Forelimb muscle (tissue), 1 donor: ENCODE data around the gene MAPK11. TPM values are rescaled to one million over a fixed set of nuclear protein-coding genes. Genes with fewer than 3 reads are reported as not detected.
A peak's percentile ranks its signal among the peaks of the same experiment; 100 is the strongest.

Experiments used
- DNase-seq: peaks from one replicate; pipeline ENCODE4 v3.0.0-alpha.2; 2013; ENCODE audit warnings: low read depth
- polyA plus RNA-seq: library from polyadenylated mRNA; unstranded; fragments of 120-200 nt; gene quantifications from one replicate; pipeline ENCODE4 v1.2.1, GENCODE V29; 2013; ENCODE audit not compliant: insufficient read length

MAPK11 gene
- polyA plus RNA-seq, 1 donor = 5.6 TPM

DNA sequence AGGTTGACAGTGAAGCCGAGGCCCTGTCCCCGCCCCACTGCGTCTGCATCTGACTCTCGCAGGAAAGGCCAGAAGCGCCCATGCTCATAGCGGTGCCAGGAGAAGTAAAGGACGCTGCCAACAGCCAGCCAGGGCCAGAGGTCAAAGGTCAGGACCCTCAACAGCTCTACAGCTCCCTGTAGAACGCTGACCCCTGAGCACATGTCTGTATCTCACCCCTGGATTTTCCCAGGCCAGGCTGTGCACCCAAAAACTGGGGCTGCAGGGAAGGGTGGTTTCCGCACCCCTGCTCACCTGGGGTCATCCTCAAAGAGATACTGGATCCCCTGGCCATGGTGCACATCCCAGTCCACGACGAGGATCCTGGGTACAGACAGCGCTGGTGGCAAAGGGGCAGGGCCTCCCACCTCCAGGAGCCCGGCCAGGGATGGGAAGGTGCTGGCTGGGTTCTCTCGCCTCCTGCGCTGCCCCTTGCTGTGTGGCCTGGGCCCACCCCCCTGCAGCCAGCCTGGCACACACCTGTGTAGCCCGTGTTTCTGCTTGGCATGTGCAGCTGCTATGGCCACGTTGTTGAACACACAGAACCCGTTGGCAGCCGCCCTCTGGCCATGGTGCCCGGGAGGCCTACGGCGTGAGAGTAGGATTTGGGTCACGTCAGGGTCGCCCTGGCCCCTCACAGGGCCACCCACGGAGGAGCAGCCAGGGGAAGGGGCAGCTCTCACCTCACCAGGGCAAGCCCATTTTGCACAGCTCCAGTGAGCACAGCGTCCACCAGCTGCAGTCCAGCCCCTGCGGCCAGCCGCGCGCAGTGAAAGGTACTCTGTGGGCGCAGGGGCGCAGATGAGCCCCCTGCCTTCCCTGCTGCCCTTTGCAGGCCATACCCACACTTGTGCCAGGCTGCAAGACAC lies 20.6 kb downstream of the MAPK11 start:
- DNase-seq = no peak

DNA sequence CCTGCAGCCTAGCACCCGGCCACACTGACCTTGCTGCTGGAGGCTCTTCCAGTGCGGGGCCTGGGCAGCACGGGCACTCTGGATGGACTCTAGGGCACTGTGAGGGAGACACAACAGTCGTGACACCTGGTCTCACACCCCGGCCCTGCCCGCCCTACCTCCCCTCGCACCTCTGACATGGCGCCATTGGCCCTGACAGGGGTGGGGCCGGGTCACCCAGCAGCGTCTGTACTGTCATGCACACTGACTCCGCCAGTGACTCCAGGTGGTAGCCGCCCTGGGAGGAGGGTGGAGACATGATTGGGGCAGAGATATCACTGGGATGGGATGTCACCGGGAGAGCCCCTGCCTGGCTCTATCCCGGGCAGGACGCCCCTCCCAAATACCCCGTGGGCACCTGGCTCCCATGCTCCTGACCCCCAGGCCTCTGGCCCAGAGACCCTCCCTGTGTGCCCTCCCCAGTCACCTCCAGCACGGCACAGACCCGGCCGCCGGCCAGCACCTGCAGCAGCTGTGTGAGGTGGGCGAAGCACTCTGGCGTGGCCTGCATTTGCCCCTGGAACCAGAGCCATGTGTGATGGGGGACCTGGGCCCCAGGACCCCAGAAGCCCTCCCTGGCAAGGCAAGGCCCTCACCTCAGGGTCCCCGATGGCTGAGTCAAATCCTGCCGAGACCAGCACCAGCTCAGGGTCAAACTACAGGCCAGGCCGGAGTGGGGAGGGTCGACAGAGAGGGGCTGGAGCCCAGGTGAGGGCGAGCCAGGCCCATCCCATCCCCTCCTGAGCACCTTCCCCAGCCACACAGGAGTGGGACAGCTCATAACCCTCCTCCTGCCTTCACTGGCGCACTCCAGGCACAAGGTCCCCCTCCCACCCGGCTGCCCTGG lies 21.7 kb downstream of the MAPK11 start:
- DNase-seq = no peak

- DNase-seq = no peak
These were observed 22.4 kb downstream of the MAPK11 start for GRCh38 chr22:50247748-50248147.

DNA sequence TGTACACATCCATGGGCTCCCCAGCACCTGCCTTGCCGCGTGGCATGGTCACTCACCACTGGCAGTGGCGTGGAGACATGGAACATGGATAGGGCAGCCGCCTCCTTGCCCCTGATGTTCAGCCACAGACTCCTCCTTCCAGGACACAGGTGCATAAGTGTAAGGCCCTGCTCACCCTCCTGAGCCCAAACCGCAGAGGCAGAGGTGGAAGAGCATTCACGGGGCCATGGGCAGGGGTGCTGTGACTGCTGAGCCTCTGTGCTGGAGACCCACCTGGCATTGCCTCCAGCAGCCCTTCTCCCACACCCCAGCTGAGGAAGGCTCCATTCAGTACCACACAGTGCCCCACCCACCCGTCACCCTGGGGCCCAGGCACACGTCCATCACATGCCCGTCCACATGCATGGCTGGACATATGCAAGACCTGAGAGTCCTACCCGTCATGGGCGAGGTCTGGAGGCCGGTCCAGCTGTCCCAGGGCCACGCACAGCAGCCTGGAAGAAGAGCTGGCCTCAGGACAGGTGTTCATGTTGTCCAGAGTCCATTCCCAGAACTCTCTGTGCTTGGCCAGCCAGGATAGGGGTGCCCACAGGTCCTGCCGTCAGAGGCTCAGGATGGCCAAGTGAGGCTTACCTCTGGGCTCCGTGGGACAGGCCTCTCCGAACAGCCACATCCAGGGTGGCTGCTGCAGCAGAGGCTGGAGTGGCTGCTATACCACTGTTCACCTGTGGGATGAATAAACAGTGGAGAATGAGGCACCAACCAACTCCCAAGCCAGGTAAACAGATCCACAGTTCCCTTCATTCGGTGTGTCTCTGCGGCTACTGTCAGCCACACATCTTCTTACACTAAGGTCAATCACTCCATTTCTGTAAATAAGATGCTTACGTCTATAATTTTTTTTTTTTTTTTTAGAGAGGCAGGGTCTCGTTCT lies 23.7 kb downstream of the MAPK11 start:
- no peak for DNase-seq

GRCh38 chr22:50245214-50246072 lies 24.7 kb downstream of the MAPK11 start:
- no peak for DNase-seq

DNA sequence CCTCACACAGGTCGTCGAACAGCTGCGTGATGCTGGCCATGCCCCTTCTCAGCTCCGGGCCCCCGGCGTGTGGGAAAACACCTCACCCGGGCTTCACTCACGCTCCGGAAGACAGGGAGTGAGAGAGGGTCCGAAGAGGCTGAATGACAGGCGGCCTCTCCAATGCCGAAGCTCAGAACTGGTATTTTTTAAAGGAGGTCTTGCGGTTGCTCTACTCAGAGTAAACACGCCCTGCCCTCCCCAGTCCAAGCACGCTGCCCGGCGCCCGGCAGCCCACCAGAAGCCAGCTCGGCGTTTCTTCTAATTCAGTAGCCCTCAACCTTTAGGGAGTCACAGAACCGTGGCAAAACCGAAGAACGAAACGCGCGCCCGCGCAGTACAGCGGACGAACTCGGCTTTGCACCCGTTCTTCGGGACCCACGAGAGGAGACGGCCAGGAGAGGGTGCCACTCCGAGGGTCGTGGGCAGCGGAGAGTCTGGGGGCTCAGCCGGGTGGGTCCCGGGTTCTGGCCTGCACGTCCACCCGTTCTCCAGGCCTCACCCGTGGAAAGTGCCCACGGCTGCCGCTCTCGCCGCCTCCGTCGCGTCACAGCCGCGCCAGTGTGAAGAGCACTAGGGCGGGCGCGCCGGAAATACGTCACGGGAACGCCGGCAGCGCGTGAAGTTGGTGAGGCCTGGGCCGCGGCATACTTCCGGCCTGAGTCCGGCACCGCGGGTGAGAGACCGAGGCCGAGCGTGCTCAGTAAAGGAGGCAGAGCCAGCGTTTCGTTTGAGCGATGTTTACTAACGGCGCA lies 25.6 kb downstream of the MAPK11 start, which contains the start of gene TUBGCP6:
TUBGCP6 (minus strand) TSS at position 604 of the 794 bp plus-strand sequence; CDS start at position 40, 564 bp downstream.
- DNase-seq = peak; percentile 77

DNA sequence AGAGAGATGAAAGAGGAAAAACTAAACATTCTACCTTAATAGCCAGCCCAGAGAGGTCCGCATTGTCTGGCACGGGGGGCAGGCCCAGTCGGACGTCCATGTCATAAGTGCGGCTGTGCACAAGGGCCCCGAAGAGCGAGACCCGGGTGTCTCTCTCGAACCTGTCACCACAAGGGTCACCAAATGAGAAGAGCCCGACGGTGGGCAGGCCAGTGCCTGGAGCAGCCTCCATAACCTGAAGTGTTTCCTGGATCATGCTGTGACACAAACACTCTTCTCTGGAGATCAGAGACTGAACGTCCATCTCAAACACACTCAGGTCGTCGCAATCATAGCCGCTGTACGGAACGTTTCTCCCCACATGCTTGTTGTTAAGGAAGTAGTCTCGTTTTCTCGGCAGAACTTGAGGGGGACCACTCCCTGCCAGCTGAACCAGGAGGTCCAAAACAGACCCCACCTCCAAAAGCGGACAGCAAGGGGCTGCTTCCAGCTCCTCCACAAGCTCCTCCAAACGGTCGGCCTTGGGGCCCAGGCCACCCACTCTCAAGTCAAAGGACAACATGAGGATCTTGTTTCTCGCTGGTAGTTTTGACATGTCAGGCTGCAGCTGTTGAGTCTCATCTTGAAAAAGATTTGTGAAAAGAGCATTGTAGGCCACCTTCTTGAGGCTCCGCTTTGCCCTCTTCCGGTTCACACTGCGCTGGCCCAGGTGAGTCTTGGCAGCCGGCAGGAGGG lies 26.3 kb downstream of the MAPK11 start:
- DNase-seq = no peak

- no peak for DNase-seq
These were observed 27.7 kb downstream of the MAPK11 start for GRCh38 chr22:50242406-50242949.

- no peak for DNase-seq
These were observed 31.4 kb downstream of the MAPK11 start for GRCh38 chr22:50238755-50239154.

DNA sequence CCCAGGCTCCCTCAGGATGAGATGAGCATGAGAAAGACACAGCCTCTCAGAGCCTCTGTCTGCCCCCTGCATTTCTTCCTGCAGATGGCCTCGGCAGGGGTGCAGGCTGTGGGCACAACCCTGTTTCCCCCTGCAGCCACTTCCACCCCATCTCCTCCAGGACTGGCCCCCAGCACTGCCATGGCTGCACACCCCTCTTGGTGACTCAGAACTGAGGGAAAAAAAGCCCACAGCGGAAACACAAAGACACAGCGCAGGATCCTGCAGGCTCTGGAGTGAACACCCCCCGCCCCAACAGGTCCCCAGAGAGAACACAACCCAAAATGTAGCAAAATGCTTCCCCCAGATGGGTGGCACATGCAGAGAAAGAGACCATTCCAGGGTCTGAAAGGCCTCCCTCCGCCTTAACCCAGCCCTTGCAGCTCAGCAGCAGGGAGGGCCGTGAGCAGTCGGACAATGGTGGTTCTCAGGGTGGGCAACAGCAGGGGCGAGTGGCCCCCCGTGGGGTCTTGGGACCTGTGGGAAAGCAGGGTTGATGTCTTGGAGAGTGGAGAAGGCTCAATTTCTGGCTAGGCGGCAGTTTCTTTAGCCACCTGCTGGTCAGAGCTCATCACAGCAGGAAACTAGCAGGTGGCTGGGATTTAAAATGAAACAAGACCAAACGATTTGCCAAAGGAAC lies 33.3 kb downstream of the MAPK11 start:
- DNase-seq = no peak

DNA sequence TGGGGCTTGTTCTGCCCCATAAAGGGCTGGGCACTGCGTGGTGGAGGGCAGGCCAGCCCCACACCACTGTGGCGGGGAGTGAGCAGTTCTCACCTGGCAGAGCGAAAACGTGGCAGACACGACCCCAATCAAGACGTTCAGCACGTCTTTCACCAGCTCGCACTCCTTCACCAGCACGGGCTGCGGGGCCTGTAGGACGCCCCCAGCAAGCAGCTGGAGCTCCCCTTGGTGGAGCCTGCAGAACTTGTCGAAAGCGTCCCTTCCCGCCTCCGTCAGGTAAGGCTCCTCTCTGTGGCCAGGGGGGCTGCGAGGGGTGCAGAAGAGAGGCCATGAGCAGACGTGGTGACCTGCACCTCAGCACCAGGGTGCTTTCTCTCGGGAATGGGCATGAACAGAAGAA lies 37.0 kb downstream of the MAPK11 start:
- DNase-seq = no peak

DNA sequence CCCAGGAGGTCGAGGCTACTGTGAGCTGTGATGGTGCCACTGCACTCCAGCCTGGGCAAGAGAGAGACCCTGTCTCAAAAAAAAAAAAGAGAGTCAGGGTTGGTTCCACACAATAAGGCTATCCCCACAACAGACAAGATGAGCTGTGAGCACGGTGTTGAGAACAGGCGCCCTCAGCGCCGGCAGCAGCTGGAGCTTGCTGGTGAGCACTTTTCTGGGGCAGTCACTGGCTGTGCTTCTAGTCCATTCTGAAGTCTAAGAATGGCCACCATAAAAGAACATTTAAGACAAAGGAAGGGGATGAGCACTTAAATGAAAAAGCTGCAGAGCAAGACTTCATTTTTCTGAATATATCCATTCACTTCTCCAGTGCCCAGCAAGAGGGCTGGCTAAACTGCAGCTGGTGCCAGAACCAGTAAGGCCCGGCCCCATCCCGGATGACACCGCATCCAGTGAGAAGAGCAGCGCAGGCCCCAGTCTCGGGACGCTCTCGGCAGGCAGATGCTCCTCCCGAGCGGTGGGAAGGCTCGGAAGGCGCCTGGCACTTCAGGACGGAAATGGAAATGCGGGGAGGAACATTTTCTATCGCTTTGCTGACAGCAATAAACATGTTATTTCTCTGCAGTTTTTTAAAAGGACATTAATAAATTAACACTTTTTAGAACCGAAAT lies 37.6 kb downstream of the MAPK11 start:
- no peak for DNase-seq

DNA sequence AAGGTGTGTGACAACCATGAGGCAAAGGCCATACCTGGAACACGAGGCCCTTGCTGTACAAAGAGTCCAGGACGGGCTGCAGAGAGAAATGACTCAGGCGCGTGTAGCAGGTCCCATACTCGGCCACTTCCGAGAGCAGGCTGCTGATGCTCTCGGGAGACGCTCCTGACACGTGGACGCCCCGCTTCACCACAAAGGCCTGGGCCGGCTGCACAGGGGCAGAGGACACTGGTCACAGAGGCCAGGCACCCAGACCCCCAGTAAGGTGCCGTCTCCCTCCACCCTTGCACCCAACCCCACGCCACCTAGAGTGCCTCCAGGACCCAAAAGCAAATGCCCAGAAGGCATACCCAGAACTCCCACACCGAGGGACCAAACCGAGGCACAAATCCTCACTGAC lies 40.8 kb downstream of the MAPK11 start:
- DNase-seq = no peak

- DNase-seq = no peak
These were observed 41.8 kb downstream of the MAPK11 start for GRCh38 chr22:50228366-50228765.

DNA sequence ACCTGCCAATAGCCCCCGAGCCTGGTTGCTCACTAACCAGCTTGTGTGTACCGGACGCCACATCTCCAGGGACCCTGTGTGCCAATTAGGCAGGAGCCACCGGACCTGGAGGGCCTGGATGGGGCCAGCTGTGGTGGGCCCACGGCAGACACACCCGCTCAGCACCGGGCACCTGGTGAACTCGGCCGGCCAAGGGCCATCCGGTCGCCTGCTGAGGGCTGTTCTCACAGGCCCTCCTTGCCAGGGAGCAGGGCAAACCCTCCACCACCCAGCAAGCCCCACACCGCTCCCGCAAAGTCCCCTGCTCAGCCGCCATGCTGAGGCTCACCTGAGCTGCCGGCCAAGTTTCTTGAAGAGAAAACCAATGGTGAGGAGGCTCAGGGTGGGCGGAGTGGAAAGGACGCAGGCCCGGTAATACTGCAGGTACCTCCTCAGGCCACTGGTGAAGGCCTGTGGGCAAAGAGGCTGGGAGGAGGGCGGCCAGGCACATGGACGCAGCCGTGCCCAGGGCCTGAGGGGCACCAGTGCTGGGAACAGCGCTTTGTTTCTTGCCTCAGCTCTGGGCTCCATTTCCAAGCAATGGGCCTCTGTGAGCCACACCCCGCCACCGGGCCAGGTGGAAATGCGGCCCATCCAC lies 42.5 kb downstream of the MAPK11 start:
- DNase-seq = no peak

- DNase-seq = no peak
These were observed 43.4 kb downstream of the MAPK11 start for GRCh38 chr22:50226875-50227165.
